HG02852 (cell line): ENCODE measurements around the gene ICE2.
"Not testable (repeated sequence)": the region's sequence is repeated elsewhere in the genome, so short reads cannot be mapped to it uniquely, and the experiment has no call there.

Experiments
- ATAC-seq: cut with Tn5 transposase; IDR thresholded peaks from one replicate; pipeline ENCODE4 v1.9.1; 2021; ENCODE audit warnings: mild to moderate bottlenecking, moderate library complexity; ENCODE audit not compliant: unreplicated experiment

Gene ICE2

DNA sequence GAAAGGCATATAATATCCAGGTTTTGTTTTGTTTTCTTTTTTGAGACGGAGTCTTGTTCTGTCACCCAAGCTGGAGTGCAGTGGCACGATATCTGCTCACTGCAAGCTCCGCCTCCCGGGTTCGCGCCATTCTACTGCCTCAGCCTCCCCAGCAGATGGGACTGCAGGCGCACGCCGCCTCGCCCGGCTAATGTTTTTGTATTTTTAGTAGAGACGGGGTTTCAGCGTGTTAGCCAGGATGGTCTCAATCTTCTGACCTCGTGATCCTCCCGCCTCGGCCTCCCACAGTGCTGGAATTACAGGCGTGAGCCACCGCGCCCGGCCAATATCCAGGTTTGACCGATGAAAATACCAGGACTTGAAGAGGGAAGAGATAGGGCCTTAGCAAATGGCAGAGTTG, 66.1 kb downstream of the ICE2 start:
- not testable (repeated sequence) for ATAC-seq

DNA sequence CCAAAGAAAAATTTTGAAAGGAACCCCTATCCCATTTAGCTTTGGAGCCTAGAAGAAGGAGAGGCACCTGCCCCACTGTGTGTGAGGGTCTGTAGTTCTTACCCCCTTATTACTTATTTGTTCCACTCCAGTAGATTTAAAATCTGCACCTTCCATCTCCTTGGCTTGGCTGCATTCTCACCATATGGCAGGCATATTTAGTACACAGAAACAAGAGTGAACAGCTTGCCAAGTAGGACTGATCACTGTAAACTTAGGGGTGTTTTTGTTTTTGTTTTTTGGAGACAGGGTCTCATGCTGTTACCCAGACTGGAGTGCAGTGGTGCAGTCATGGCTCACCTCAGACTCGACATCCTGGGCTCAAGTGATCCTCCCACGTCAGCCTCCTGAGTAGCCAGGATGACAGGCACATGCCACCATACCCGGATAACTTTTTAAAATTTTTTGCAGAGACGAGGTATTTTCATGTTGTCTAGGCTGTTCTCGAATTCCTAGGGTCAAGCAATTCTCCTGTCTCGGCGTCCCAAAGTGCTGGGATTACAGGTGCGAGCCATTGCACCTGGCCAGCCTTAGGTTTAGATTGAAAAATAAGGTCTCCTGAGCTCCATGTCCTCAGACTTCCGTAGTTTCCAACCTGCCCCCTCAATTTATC, 67.0 kb downstream of the ICE2 start:
- no peak for ATAC-seq

DNA sequence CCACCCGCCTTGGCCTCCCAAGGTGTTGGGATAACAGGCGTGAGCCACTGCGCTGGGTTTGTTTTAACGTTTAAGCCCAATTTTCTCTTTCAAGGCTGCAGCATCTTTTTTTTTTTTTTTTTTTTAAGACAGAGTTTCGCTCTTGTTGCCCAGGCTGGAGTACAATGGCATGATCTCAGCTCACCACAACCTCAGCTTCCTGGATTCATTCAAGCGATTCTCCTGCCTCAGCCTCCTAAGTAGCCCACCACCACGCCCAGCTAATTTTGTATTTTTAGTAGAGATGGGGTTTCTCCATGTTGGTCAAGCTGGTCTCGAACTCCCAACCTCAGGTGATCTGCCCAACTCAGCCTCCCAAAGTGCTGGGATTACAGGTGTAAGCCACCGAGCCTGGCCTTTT, 68.6 kb downstream of the ICE2 start:
- ATAC-seq, result not testable (repeated sequence)

DNA sequence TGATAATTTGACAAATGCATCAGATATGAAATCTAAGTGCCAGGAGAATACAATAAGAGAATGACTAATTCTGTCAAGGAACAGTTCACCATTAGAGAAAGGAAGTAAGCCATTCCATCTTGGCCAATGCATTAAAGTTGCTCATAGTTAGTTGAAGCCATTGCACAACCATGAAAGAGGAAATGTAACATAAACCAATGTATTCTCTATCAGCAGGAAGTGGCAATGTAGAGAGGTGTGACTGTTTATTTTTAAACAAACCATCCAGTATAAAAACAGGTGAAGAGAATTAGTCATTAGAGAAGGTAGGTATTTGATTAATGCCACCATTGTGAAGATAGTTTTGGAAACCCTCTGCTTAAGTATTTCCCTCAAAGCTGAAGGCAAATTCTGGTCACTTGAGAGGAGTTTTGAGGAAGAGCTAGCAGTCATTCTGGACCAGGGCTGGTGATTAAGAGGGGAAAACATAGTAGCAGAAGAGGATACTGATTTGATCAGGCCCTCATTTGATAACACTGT, 70.4 kb downstream of the ICE2 start:
- ATAC-seq, result no peak

DNA sequence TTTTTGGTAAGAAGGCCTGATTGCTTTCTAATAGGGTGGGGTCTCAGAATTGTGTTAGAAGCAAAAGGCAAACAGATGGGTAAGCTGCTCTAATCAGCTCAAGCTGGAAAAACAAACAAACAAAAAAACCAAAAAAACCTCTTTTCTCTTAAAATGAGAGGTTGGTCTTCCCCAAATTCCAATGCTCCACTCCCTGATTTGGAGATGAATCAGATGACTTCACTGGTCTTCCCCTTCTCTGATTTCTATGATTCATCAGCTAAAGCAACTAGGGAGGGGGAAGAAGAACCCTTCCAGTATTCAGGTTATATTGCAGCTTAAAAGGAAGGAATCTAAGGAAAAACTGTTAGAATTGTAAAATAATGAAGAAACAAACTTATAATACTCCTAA, 71.5 kb downstream of the ICE2 start:
- ATAC-seq, result no peak

DNA sequence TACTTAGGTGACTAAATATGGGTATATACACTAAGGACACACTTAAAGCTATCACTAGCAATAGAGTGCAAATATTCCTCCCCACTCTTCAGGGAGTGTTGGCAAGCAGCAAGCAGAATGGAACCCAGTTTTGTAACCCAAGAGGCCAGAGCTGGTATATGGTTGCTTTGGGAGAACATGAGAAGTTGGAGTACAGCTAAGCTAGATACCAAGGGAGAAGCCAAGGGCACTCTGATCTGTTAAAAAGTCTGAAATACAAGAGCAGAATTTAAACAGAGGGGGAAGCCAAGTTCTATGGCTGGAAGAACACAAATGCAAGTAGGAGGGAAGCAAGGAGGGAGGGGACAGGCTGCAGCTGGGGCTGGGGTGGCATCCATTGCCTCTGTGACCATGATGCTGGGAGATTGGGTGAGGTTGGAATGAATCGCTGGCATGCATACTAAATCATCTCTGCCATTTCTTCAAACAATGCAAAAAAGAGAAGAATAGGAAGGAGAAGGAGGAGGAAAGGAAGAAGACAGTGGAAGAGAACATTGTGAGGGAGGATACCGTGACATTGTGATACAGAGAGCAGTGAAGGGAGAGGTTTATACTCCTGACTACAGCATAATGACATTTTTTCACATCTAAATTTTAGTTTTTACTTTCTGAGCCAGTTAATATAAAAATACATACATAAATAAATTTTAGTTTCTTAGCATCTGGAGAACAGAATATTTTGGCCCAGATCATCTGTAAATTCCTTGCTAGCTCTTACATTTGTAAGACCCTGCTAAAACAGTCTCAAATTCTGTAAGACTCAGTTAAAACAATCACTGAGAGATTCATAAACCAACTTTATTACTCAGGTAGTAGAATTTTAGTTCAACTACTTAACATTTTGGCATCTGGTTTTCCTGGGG, 72.2 kb downstream of the ICE2 start:
- ATAC-seq, result no peak

DNA sequence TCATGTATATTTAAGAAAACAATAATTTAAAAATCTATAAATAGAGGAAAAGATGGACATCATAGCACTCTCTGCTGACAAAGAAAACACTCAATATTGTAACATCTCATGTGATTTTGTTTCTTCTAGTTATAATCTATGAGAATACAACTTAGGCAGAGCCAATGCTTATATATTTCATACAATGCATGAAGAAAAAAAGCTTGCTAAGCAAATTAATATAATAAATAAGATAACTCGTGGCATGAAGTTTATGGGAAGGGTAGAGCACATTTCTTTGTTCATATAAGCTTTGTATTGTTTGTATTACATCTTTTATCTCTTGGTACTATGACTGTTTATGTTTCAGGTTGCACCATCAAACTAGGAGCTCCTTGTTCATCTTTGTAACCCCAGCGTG, 73.5 kb downstream of the ICE2 start:
- no peak for ATAC-seq

DNA sequence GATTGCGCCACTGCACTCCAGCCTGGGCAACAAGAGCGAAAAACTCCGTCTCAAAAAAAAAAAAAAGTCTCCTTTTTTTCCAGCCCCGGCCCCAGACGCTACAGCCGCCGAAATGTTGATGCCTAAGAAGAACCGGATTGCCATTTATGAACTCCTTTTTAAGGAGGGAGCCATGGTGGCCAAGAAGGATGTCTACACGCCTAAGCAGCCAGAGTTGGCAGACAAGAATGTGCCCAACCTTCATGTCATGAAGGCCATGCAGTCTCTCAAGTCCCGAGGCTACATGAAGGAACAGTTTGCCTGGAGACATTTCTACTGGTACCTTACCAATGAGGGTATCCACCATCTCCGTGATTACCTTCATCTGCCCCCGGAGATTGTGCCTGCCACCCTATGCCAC, 74.6 kb downstream of the ICE2 start:
- ATAC-seq, result not testable (repeated sequence)

DNA sequence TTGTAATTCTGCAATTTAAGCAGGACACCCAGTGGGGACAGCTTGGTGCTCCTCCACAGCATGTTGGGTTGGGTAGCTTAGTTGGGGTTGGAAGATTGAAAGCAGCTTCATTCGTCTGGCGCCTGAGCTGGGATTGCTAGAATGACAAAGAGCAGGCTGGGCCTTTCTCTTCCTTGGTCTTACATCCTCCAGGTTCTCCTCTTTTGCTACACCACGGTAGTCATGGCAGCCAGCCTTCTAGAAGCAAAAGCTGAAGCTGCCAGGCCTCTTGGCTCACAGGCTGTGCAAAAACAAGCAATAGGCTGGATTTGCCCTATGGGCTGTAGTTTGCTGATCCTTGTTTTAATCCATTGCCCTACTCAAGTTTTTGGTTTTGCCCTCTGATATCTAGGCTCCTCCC, 78.0 kb downstream of the ICE2 start:
- no peak for ATAC-seq

DNA sequence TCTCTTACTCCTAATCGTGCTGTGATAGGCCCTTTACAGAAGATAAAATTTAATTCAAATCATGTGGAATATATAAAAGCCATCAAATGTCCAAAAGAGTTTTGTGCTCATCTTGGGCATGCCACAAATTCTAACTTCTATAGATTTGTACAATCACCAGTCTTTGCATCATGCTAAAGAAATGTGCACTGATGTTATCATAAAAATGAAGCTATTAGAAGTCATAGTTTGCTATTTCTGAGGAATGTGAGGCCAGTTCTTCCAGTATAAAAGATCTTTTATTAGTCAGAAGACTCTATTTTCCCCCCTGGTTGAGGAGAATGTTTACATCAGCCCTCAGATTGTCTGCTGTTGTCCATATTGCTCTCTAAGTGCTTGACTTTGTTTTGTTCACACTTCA, 79.0 kb downstream of the ICE2 start:
- ATAC-seq, result no peak

DNA sequence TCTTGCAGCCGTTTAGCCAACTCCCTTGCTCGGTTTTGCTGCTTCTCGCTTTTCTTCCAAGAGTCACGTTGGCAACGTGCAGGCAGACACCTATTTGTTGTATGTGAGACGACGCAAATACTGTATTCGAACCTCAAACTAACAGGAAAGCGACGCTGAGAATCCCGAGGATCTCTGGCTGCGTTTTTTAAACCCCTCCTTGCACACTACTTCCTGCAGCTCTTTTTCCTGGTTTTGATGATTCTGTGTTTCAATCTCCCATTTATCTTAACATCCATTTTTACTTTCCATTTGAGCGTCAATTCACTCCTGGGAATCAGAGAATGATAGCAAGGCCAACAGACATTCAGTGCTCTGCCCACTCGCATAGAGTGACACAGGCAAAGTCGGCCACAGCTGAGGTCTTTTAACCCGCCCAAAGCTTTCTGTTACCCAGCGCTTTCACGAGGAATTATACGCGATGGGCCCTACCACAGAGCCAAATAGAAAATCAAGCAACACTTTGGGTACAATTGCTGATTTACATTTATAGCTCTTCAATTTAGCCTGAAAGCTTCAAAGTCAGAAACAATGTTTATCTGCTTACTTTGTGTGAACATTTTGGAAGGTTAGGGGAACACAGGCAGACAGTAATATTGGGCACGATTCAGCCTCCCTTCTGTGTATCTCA, 79.6 kb downstream of the ICE2 start:
- no peak for ATAC-seq

DNA sequence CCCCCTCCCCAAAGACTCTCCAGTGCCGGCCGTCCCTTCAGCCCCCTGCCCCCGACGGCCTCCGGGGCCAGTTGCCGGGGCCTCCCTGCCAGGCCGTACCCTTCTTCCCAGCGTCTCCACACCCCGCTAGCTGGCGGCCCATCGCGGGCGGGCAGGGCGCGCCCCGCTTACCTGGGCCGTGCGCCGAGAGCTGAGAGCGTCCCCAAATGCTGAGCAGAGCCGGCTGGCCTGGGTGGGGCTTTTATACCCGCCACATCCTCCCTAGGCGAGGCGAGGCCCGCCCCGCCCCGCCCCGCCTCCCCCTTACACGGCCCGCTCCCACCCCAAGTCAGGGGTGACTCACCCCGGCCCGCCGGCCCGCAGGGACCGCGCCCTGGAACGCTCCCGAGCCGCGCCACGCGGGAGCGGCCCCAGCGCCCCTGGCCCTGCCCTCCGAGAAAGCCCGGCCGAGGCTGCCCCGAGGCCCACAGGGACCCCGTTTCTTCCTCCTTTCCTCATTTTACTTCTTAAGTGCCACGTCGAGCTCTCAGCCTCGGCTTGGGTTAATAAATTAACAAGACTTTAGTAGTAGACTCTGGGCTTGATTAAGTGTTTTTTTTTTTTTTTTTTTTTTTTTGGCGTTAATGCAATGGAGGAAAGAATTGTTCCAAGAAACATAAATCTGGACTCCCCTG, 81.0 kb downstream of the ICE2 start, which contains the start of gene ANXA2:
Gene ANXA2, minus strand, starts transcription at position 215 of the 674 bp plus-strand sequence. CDS start 11,911 bp downstream, outside the sequence.
- peak; percentile 59 for ATAC-seq

DNA sequence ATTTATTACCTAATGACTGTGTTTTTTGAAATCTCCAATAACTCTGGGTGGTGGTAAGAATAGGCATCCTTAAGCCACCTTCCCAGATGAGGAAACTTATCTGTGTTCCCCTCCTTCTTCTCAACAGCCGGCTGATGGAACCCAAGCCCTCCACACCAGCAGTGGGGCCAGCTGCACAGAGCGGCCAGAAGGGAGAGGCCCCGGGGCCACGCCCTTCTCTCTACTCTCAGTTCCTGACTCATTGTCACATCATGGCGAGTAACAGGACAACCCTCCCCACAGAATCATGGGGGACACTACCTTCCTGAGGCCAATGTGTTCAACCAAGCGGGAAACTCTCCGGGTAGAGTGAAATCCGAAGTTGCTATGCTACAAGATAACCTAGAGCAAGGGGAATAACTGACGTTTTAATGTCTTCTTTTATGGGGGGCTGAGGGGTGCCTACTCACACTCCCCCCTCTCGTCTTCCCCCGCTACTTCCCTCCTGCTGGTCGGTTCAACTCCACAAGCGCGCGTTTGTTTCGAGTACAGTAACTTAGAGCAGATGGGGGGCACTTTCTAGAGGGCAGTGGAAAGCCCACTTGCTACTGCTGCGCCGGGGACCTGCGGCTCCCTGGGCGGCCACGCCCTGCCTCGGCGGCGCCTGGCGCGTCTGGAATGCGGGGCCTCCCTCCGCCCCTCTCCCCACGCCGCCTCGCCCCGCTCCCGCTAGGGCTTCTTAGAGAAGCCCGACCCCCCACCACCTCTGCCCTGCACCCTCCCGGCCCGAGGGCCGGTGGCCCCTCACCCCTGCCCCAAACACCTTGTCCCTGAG, 81.8 kb downstream of the ICE2 start:
- ATAC-seq, result peak; percentile 74

DNA sequence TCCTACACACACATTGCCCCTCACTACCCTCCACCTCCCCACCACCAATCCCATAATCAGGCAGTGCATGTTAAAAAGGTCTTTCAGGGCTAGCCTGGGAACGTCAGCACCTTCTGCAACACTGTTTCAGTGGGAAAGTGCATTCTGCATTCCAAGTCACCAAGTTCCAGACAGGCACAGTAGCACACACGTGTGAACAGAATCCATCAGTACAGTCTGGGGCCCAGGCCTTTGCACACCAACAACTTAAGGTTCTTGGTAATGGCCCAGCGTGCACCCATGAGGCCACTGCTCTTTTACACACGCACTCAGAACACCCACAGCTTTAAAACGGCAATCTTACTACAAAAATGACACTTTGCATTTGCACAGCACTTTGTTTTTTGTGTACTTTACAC, 82.4 kb downstream of the ICE2 start:
- no peak for ATAC-seq

DNA sequence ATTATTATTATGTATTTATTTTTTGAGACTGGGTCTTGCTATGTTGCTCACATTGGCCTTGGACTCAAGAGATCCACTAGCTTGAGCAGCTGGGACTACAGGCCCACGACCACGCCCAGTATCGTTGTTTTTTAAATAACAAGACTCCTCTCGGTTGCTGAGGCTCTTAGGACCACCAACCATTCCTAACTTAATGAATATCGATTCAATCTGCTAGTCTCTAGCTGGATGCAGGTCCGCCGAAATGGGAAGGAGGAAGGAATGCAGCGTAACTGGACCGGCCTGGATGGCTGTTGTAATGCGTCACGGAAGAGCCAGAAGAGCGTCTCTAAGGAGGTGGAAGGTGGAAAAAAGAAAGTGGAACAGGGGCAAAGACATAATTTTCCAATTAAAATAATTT, 82.8 kb downstream of the ICE2 start:
- no peak for ATAC-seq

DNA sequence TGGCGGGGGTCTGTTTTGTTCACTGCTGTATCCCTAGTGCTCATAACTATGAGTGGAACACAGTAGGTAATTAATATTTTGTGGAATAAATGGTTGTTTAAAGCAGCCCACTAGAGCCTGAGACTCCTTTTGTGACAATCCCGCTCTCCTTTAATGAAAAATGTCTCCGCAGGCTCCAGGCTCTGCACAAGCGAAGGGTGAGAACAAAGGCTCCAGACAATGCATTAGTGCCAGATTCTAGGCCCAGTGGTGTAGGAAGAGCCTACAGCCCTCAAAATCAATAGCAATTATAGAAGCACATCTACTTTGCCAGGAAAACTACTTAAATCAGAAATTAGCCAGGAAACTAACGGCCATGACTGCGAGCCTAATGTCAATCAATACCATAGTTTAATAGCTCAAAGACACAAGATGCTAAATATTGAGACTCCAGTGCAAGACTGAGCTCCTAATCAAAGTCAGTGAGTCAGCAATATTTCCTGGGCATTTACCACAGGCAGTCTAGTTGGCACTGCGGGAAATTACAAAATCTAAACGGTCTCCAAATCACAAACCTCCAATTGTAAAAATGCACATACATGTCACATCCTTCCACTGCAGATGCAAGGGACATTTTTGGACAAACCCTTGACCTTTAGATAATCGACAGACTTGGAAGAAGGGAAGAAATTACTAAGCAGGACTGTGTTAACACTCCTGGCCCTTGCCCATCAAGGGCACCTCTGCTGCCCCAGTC, 83.5 kb downstream of the ICE2 start:
- ATAC-seq, result no peak

DNA sequence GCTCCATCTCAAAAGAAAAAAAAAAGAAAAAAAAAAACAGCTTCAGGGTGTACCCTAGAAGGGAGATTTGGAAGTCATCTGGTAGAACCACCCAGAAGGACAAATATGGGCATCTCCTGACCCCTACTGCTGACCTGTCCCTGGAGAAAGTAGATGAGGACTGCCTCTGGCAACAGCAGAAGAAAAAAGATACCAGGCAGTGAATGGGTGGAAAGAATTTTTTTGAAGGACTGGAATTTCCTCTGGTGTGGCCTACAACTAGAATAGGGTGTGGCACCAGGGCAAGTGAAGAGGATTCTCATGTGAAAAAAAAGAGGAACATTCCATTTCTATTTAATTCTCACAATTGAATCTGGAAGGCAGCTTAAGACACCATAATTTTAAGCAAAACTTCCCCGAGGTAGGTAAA, 84.2 kb downstream of the ICE2 start:
- no peak for ATAC-seq

DNA sequence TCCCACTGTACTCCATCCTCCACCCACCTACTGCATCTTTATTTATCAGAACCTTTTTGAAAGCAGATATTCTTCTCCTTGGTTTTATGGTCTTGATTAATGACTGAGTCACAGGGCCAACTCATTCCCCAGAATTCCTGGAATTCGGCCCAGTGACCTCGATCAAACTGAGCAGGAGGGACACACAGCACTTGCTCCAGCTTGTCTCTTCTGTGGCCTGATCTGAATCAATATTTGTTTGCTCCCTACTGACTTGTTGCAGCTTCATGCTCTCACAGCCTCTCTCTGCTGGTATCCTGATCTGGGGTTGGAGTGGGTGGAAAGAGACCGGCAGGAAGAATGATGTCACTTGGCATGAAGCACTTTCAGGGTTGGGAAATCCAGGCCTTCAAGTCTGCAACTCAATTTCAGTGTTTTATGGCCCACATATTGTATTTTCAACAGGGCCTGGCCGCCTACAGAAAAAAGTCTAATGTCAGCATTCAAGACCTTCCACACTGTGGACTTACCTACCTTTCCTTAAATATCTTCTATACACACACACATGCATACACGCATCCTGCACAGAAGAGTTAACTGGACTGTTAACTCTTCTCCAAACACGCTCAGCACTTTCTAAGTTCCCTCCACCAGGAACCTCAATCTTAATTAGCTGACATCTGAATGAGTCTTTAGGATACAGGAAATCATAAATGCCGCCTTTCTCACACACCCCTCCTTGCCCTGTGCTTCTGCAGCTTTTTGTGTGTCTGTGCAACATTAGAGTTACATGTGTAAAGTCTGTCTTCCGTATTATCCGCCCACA, 85.8 kb downstream of the ICE2 start:
- ATAC-seq, result no peak

DNA sequence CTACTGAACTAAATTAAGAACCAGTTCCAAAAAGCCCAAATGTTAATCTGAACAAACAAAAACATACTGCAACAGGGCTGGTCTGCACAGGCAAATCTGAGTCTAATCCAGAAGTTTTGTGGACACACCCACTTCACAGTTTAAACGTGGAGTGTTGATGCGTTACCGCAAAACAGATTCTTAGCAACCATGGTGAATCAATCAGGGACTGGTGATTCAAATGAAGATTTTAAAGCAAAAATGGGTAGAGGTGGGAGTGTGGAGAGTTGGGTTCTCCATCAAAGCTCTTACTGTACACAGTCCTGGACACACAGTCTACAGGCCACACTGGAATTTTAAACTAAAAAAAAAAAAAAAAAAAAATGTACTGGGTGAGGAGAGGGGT, 86.3 kb downstream of the ICE2 start:
- ATAC-seq, result no peak
